ENCODE data around the gene SLC39A3.

Gene SLC39A3

GRCh38 chr19:2747349-2747748, 7.5 kb upstream of the SLC39A3 start:
- no peak for DNase-seq (ENCODE audit: low read depth)

GRCh38 chr19:2744113-2744512, 4.3 kb upstream of the SLC39A3 start:
- DNase-seq (ENCODE audit: low read depth) = no peak

- no peak for DNase-seq (ENCODE audit: low read depth)
Observed at GRCh38 chr19:2743099-2743498, 3.3 kb upstream of the SLC39A3 start.

- DNase-seq (ENCODE audit: low read depth) = no peak
Observed at GRCh38 chr19:2740314-2740656, 468 bp upstream of the SLC39A3 start.

- no peak for DNase-seq (ENCODE audit: low read depth)
Observed at GRCh38 chr19:2736550-2737190, 3.1 kb downstream of the SLC39A3 start.

GRCh38 chr19:2735374-2735773, 4.4 kb downstream of the SLC39A3 start:
- DNase-seq (ENCODE audit: low read depth) = no peak

- no peak for DNase-seq (ENCODE audit: low read depth)
Observed at GRCh38 chr19:2734589-2735288, 5.1 kb downstream of the SLC39A3 start.

GRCh38 chr19:2733930-2734588, 5.8 kb downstream of the SLC39A3 start:
- DNase-seq (ENCODE audit: low read depth) = no peak

- DNase-seq (ENCODE audit: low read depth) = no peak
Observed at GRCh38 chr19:2732883-2733282, 6.9 kb downstream of the SLC39A3 start.

- no peak for DNase-seq (ENCODE audit: low read depth)
Observed at GRCh38 chr19:2732157-2732725, 7.6 kb downstream of the SLC39A3 start.

- no peak for DNase-seq (ENCODE audit: low read depth)
Observed at GRCh38 chr19:2731181-2731995, 8.4 kb downstream of the SLC39A3 start.

- no peak for DNase-seq (ENCODE audit: low read depth)
Observed at GRCh38 chr19:2729943-2730818, 9.6 kb downstream of the SLC39A3 start.

- no peak for DNase-seq (ENCODE audit: low read depth)
Observed at GRCh38 chr19:2728783-2729387, 10.9 kb downstream of the SLC39A3 start.

- DNase-seq (ENCODE audit: low read depth) = no peak
Observed at GRCh38 chr19:2727640-2727944, 12.2 kb downstream of the SLC39A3 start.

- DNase-seq (ENCODE audit: low read depth) = no peak
Observed at GRCh38 chr19:2726904-2727639, 12.7 kb downstream of the SLC39A3 start.

GRCh38 chr19:2726160-2726855, 13.5 kb downstream of the SLC39A3 start:
- no peak for DNase-seq (ENCODE audit: low read depth)

GRCh38 chr19:2724148-2724557, 15.7 kb downstream of the SLC39A3 start:
- DNase-seq (ENCODE audit: low read depth) = no peak

GRCh38 chr19:2723747-2724146, 16.1 kb downstream of the SLC39A3 start:
- no peak for DNase-seq (ENCODE audit: low read depth)

GRCh38 chr19:2723345-2723715, 16.5 kb downstream of the SLC39A3 start:
- DNase-seq (ENCODE audit: low read depth) = no peak
